Ureter (tissue), 1 donor: ENCODE results near the gene OR6M1. TPM values are rescaled to one million over a fixed set of nuclear protein-coding genes. Genes with fewer than 3 reads are reported as not detected.

ENCODE experiments used
- DNase-seq: peaks from one replicate; pipeline ENCODE4 v3.0.0-alpha.2; 2020; ENCODE audit warnings: low spot score
- total RNA-seq: library from RNA; stranded (reverse); gene quantifications from one replicate; pipeline ENCODE4 v1.2.4, GENCODE V29; 2023
- donor health status: DM: yes; HTN: yes; CAD: no.

OR6M1 gene
- total RNA-seq, result not detected

GRCh38 chr11:123806249-123806648, at the start of gene OR6M1:
TSS of gene OR6M1 (minus strand) at chr11:123806349. CDS start at chr11:123806349, 0 bp downstream.
- DNase-seq, result no peak

GRCh38 chr11:123853038-123853437, 46.9 kb upstream of the OR6M1 start:
- no peak for DNase-seq

GRCh38 chr11:123852321-123852720, 46.2 kb upstream of the OR6M1 start:
- DNase-seq, result no peak

- DNase-seq, result no peak
These were observed 45.0 kb upstream of the OR6M1 start for GRCh38 chr11:123851110-123851509.

- DNase-seq, result no peak
These were observed 35.0 kb upstream of the OR6M1 start for GRCh38 chr11:123841174-123841573.

- no peak for DNase-seq
These were observed 33.0 kb upstream of the OR6M1 start for GRCh38 chr11:123839131-123839530.

GRCh38 chr11:123838659-123839058, 32.5 kb upstream of the OR6M1 start:
- DNase-seq, result no peak

- DNase-seq, result no peak
These were observed 32.0 kb upstream of the OR6M1 start for GRCh38 chr11:123838199-123838598.

GRCh38 chr11:123833095-123833494, 26.9 kb upstream of the OR6M1 start:
- DNase-seq, result no peak

- DNase-seq, result no peak
These were observed 23.6 kb upstream of the OR6M1 start for GRCh38 chr11:123829745-123830144.

GRCh38 chr11:123822599-123822998, 16.4 kb upstream of the OR6M1 start:
- no peak for DNase-seq

GRCh38 chr11:123822032-123822431, 15.9 kb upstream of the OR6M1 start:
- no peak for DNase-seq

- DNase-seq, result no peak
These were observed 9.0 kb upstream of the OR6M1 start for GRCh38 chr11:123815122-123815521.

- DNase-seq, result no peak
These were observed 4.4 kb downstream of the OR6M1 start for GRCh38 chr11:123801765-123802164.

GRCh38 chr11:123800036-123800435, 6.1 kb downstream of the OR6M1 start:
- no peak for DNase-seq

GRCh38 chr11:123799438-123799837, 6.7 kb downstream of the OR6M1 start:
- DNase-seq, result no peak

GRCh38 chr11:123798513-123799252, 7.5 kb downstream of the OR6M1 start:
- DNase-seq, result no peak

GRCh38 chr11:123798079-123798478, 8.1 kb downstream of the OR6M1 start:
- DNase-seq, result no peak

GRCh38 chr11:123797541-123797940, 8.6 kb downstream of the OR6M1 start:
- DNase-seq, result no peak

- DNase-seq, result no peak
These were observed 9.0 kb downstream of the OR6M1 start for GRCh38 chr11:123797114-123797513.

GRCh38 chr11:123796226-123796625, 9.9 kb downstream of the OR6M1 start:
- no peak for DNase-seq

GRCh38 chr11:123783536-123783935, 22.6 kb downstream of the OR6M1 start:
- no peak for DNase-seq

- DNase-seq, result no peak
These were observed 27.6 kb downstream of the OR6M1 start for GRCh38 chr11:123778511-123778910.
